ENCODE data around the gene TTLL7.

- TF ChIP-seq POLR2AphosphoS5 (IDR thresholded peaks at IDR 0.05; ENCODE audit: low read depth) (no peak), CTCF (conservative IDR thresholded peaks at IDR 0.05; ENCODE audit: low read depth in 2 of 2) (no peak), EZH2 (IDR thresholded peaks at IDR 0.05; ENCODE audit: low read depth, unreplicated experiment) (no peak), CREB1 (CRISPR knock-in tag; IDR thresholded peaks at IDR 0.05; ENCODE audit: low read depth) (no peak), REST (IDR thresholded peaks at IDR 0.05; ENCODE audit: unreplicated experiment) (no peak), EZH2phosphoT487 (IDR thresholded peaks at IDR 0.05; ENCODE audit: unreplicated experiment) (no peak), STAT1 (IDR thresholded peaks at IDR 0.05; ENCODE audit: unreplicated experiment) (no peak), ETS1 (IDR thresholded peaks at IDR 0.05) (no peak), JUNB (IDR thresholded peaks at IDR 0.05; ENCODE audit: unreplicated experiment) (no peak), ZNF462 (CRISPR knock-in tag; IDR thresholded peaks at IDR 0.05) (no peak), ZNF114 (CRISPR knock-in tag; IDR thresholded peaks at IDR 0.05) (no peak), ZNF331 (CRISPR knock-in tag; IDR thresholded peaks at IDR 0.05; ENCODE audit: low read depth) (no peak), NANOG (IDR thresholded peaks at IDR 0.05; ENCODE audit: borderline replicate concordance) (no peak)
These were observed 80.1 kb downstream of the TTLL7 start for GRCh38 chr1:83918688-83919285.

Data from GM23338 (cell line).